HepG2 (cell line): ENCODE results near the gene WWC1.

Source experiments
- CBX5 ChIP-seq: sonication (generic); formaldehyde crosslinking; IDR thresholded peaks from 2 replicates; pipeline ENCODE4 v1.4.0; 2020; ENCODE audit warnings: missing genetic modification reagents, borderline replicate concordance
- STAG1 ChIP-seq: sonication (generic); formaldehyde crosslinking; IDR thresholded peaks from 2 replicates; pipeline ENCODE4 v1.4.0; 2020; ENCODE audit warnings: missing genetic modification reagents

- TF ChIP-seq STAG1 (CRISPR knock-in tag) (no peak), CBX5 (CRISPR knock-in tag) (no peak)
Measured at GRCh38 chr5:168317521-168318147, 26.2 kb downstream of the WWC1 start.
